ENCODE results near the gene KDM4C. TPM values are rescaled to one million over a fixed set of nuclear protein-coding genes. Genes with fewer than 3 reads are reported as not detected.

The KDM4C gene
- total RNA-seq, 2 experiments from 2014 or later: 53.0 to 53.7 TPM

- H3K4me1 Mint-ChIP-seq: no peaks in the 10 kb centered on the region
- no peak overlapping the region for H3K27ac Mint-ChIP-seq
- CTCF ChIA-PET: no interaction called here
Observed at GRCh38 chr9:7111413-7111812, 353.6 kb downstream of the KDM4C start.

GRCh38 chr9:7115606-7116005 lies 357.8 kb downstream of the KDM4C start:
- H3K4me1 Mint-ChIP-seq: peaks cover 2% of the 10 kb centered on the region
- H3K27ac Mint-ChIP-seq: no peak overlapping the region
- H3K9me3 Mint-ChIP-seq: no peaks in the 10 kb centered on the region
- CTCF ChIA-PET: interaction anchor here (1.0 kb wide), 1 partner anchor 9 kb away, joined by 4 read pairs; no protein-coding TSS in a partner anchor
- peaks cover 12% of the 10 kb centered on the region for H3K36me3 Mint-ChIP-seq (ENCODE audit: low read depth)
- H3K27me3 Mint-ChIP-seq: no peaks in the 10 kb centered on the region
- DNase-seq: no peak
- H3K4me3 Mint-ChIP-seq: no peak overlapping the region
- POLR2A ChIA-PET: no interaction called here

More at GRCh38 chr9:7111413-7111812, 353.6 kb downstream of the KDM4C start:
- Mint-ChIP-seq H3K9me3 (no peaks in the 10 kb centered on the region), H3K27me3 (no peaks in the 10 kb centered on the region), H3K4me3 (no peak overlapping the region), H3K36me3 (ENCODE audit: low read depth) (peaks cover 38% of the 10 kb centered on the region)
- POLR2A ChIA-PET: no interaction called here
- no peak for DNase-seq

DNA sequence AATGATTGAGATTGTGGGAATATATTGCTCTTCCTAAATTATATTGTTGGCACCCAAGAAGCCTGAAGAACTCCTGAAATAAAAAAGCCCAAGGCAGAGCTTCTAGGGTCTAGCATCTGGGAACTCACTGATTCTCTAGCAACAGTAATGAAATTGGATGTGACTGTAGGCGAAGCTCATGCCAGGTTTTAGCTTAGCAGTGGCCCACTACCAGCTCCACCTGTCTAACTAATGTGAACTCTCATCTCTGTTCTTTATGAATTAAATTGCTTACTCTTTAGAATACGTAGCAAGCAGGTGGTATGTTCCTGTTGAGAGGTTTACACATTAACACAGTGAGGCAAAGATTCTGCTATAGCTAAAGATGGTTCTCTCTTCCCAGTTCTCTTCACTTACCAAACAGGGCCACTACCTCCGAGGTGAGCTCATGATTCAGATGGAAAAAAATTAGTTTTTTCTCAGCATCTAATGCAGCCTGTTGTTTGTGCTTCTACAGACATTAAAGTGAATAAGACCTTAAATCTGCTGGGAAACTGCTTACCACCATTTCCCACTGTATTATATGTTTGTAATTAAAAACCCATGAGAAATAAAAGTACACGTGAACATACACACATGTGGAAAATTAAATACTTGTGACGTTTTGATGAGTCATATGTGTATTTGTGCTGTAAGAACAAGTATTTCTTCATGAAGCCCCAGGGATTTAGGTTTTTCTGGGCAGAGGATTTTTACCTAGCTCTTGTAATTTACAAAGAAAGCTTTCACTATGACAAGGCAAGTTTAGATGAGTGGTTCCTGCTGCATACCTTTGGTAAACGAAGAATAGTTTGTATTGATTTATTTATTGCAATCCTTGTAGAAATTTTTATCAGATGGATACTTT lies 360.1 kb downstream of the KDM4C start:
- Mint-ChIP-seq H3K9me3 (peaks cover 4% of the 10 kb centered on the region), H3K36me3 (ENCODE audit: low read depth) (peaks cover 14% of the 10 kb centered on the region), H3K4me3 (no peak overlapping the region), H3K27me3 (no peaks in the 10 kb centered on the region), H3K27ac (no peak overlapping the region), H3K4me1 (peaks cover 16% of the 10 kb centered on the region)
- CTCF ChIA-PET: interaction anchor here (0.7 kb wide), 1 partner anchor 20 kb away, joined by 3 read pairs; no protein-coding TSS in a partner anchor
- POLR2A ChIA-PET: no interaction called here
- DNase-seq: no peak

DNA sequence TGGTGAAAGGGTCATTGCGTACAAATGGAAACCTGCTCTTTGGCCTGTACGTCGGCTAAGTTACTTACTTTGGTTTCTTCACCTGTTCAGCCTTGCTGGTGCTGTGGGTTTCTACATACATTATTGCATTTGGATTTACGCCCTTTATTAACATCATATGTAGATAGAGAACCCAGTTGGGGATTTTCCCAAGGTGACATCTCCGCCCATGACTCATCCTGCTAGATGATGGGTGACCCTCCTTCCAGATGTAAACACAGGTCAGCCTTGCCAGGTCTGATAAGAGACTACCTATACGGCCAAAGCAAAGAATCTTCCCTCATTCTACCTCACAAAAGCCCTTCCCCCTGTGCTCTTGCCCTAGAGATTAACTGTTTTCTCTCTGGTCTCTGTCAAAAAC lies 360.9 kb downstream of the KDM4C start:
- POLR2A ChIA-PET: no interaction called here
- peaks cover 16% of the 10 kb centered on the region for H3K4me1 Mint-ChIP-seq

GRCh38 chr9:7119612-7120011 lies 361.8 kb downstream of the KDM4C start:
- H3K4me1 Mint-ChIP-seq: peaks cover 16% of the 10 kb centered on the region
- CTCF ChIA-PET: no interaction called here
- no peaks in the 10 kb centered on the region for H3K27me3 Mint-ChIP-seq
- H3K9me3 Mint-ChIP-seq: peaks cover 4% of the 10 kb centered on the region
- no peak for DNase-seq
- no peak overlapping the region for H3K27ac Mint-ChIP-seq
- peaks cover 22% of the 10 kb centered on the region for H3K36me3 Mint-ChIP-seq (ENCODE audit: low read depth)
- H3K4me3 Mint-ChIP-seq: no peak overlapping the region
- POLR2A ChIA-PET: no interaction called here

More for the DNA sequence above, 360.9 kb downstream of the KDM4C start:
- no peaks in the 10 kb centered on the region for H3K27me3 Mint-ChIP-seq
- H3K4me3 Mint-ChIP-seq: no peak overlapping the region
- no peak overlapping the region for H3K27ac Mint-ChIP-seq
- peaks cover 4% of the 10 kb centered on the region for H3K9me3 Mint-ChIP-seq
- CTCF ChIA-PET: interaction anchor here (0.7 kb wide), 1 partner anchor 21 kb away, joined by 3 read pairs; no protein-coding TSS in a partner anchor
- no peak for DNase-seq
- H3K36me3 Mint-ChIP-seq (ENCODE audit: low read depth): peaks cover 21% of the 10 kb centered on the region

- H3K4me3 Mint-ChIP-seq: no peak overlapping the region
- H3K27me3 Mint-ChIP-seq: no peaks in the 10 kb centered on the region
- peaks cover 4% of the 10 kb centered on the region for H3K9me3 Mint-ChIP-seq
- ChIA-PET POLR2A (no interaction called here), CTCF (no interaction called here)
- DNase-seq: no peak
- H3K36me3 Mint-ChIP-seq (ENCODE audit: low read depth): peaks cover 30% of the 10 kb centered on the region
- peak overlapping the region; percentile 73 for H3K27ac Mint-ChIP-seq
- peaks cover 21% of the 10 kb centered on the region for H3K4me1 Mint-ChIP-seq
Observed at GRCh38 chr9:7121055-7121454, 363.3 kb downstream of the KDM4C start.

DNA sequence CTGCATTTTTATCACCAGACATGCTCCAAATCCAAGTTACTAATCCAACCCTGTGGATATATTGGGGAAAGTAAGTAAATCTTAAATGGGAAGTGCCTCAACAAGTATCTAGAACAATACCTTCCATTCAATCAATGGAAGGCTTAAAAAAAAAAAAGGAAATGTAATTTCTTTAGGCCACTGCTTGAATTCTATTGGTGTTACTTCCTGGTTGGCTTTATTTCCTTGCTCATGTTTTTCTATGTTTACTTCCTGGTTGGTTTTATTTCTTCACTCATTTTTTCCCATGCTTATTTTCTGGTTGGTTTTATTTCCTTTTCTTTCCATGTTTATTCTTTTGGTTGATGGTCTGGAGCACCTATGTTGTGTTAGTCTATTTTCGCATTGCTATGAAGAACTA lies 363.9 kb downstream of the KDM4C start:
- CTCF ChIA-PET: no interaction called here
- POLR2A ChIA-PET: no interaction called here
- H3K4me3 Mint-ChIP-seq: no peak overlapping the region

GRCh38 chr9:7123743-7124142 lies 366.0 kb downstream of the KDM4C start:
- Mint-ChIP-seq H3K4me3 (no peak overlapping the region), H3K4me1 (peaks cover 31% of the 10 kb centered on the region), H3K27ac (no peak overlapping the region), H3K36me3 (ENCODE audit: low read depth) (peaks cover 52% of the 10 kb centered on the region), H3K27me3 (no peaks in the 10 kb centered on the region), H3K9me3 (peaks cover 4% of the 10 kb centered on the region)
- CTCF ChIA-PET: interaction anchor here (1.2 kb wide), 1 partner anchor 9 kb away, joined by 4 read pairs; no protein-coding TSS in a partner anchor
- no peak for DNase-seq
- POLR2A ChIA-PET: no interaction called here

More for the DNA sequence above, 363.9 kb downstream of the KDM4C start:
- peaks cover 34% of the 10 kb centered on the region for H3K36me3 Mint-ChIP-seq (ENCODE audit: low read depth)
- no peaks in the 10 kb centered on the region for H3K27me3 Mint-ChIP-seq
- H3K4me1 Mint-ChIP-seq: peaks cover 21% of the 10 kb centered on the region
- H3K27ac Mint-ChIP-seq: peak overlapping the region; percentile 73
- peaks cover 4% of the 10 kb centered on the region for H3K9me3 Mint-ChIP-seq
- no peak for DNase-seq

DNA sequence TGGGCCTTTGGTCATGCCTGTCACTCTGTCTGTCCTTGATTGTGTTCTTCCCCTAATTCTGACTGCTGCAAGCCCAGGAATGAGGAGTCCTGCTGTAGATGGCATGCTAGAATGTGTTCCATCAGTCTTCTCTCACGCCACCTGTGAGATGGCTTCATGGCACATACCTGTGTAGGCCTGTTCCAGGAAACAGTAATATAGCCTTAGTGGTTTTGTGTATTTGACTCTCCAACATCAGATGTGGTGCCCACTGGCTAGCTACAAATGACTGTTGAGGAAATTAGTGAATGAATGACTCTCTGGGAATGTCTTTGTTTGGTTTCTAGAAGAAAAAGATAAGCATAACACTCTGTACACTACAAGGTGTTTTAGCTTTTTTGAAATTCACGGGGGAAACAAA lies 367.5 kb downstream of the KDM4C start:
- H3K27ac Mint-ChIP-seq: no peak overlapping the region
- no peak for DNase-seq
- no peaks in the 10 kb centered on the region for H3K27me3 Mint-ChIP-seq
- H3K9me3 Mint-ChIP-seq: peaks cover 4% of the 10 kb centered on the region
- H3K4me1 Mint-ChIP-seq: peaks cover 29% of the 10 kb centered on the region
- ChIA-PET POLR2A (no interaction called here), CTCF (no interaction called here)
- H3K4me3 Mint-ChIP-seq: no peak overlapping the region
- peaks cover 64% of the 10 kb centered on the region for H3K36me3 Mint-ChIP-seq (ENCODE audit: low read depth)

DNA sequence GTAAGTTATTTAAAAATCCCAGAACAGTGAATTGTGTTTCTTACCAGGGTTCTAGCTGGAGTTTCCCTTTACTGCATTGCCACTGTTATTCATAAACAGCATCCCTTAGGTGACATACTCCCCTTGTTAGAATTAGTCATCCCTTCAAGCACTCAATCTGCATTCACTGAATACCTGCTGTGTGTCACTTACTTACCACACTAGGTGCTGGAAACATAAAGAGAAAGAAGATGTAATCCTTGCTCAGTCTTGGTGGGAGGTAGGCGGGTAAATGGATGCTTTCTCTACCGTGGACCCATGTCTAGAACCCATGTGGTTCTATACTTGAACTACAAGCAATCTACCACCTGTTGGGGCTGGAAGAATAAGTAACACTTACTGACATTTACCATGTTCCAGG lies 371.6 kb downstream of the KDM4C start:
- POLR2A ChIA-PET: no interaction called here

GRCh38 chr9:7130266-7130820 lies 372.6 kb downstream of the KDM4C start:
- CTCF ChIA-PET: no interaction called here
- H3K4me3 Mint-ChIP-seq: no peak overlapping the region
- peaks cover 59% of the 10 kb centered on the region for H3K36me3 Mint-ChIP-seq (ENCODE audit: low read depth)
- H3K4me1 Mint-ChIP-seq: peaks cover 10% of the 10 kb centered on the region
- no peaks in the 10 kb centered on the region for H3K9me3 Mint-ChIP-seq
- POLR2A ChIA-PET: no interaction called here
- no peak for DNase-seq
- no peak overlapping the region for H3K27ac Mint-ChIP-seq
- H3K27me3 Mint-ChIP-seq: no peaks in the 10 kb centered on the region

More for the DNA sequence above, 371.6 kb downstream of the KDM4C start:
- peaks cover 59% of the 10 kb centered on the region for H3K36me3 Mint-ChIP-seq (ENCODE audit: low read depth)
- no peak overlapping the region for H3K4me3 Mint-ChIP-seq
- H3K4me1 Mint-ChIP-seq: peaks cover 15% of the 10 kb centered on the region
- no peak overlapping the region for H3K27ac Mint-ChIP-seq
- no peaks in the 10 kb centered on the region for H3K27me3 Mint-ChIP-seq
- CTCF ChIA-PET: no interaction called here
- DNase-seq: no peak
- H3K9me3 Mint-ChIP-seq: no peaks in the 10 kb centered on the region

DNA sequence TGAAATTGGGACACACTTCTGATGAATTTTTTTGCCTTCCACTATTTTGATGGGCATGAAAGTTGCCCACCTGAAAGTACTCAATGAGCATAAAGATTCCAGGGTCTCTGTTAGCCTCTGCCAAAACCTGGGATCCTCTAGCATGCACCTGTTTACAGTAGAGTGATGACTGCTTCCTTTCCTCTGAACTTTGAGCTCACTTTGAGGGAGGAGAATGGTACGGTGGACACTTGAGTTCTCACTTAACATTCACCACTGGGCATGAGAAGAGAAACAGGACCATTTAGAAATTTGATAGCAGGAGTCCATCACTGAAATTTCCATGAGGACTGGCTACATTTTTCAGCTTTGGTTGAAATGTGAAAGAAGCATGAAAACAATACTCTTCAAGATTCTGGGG lies 374.8 kb downstream of the KDM4C start:
- Mint-ChIP-seq H3K9me3 (no peaks in the 10 kb centered on the region), H3K36me3 (ENCODE audit: low read depth) (peaks cover 59% of the 10 kb centered on the region), H3K4me1 (peaks cover 8% of the 10 kb centered on the region), H3K4me3 (no peak overlapping the region), H3K27ac (no peak overlapping the region), H3K27me3 (no peaks in the 10 kb centered on the region)
- POLR2A ChIA-PET: no interaction called here
- DNase-seq: no peak
- CTCF ChIA-PET: interaction anchor here (0.9 kb wide), 1 partner anchor 15 kb away, joined by 3 read pairs; no protein-coding TSS in a partner anchor

- Mint-ChIP-seq H3K36me3 (ENCODE audit: low read depth) (peaks cover 37% of the 10 kb centered on the region), H3K4me3 (no peak overlapping the region), H3K27ac (no peak overlapping the region), H3K4me1 (no peaks in the 10 kb centered on the region), H3K9me3 (no peaks in the 10 kb centered on the region), H3K27me3 (no peaks in the 10 kb centered on the region)
- ChIA-PET POLR2A (no interaction called here), CTCF (no interaction called here)
- DNase-seq: no peak
Observed at GRCh38 chr9:7135735-7136134, 378.0 kb downstream of the KDM4C start.
